Effector CD8-positive, alpha-beta T cell (primary cell): ENCODE data around the gene ZBTB47.

ENCODE experiments used
- DNase-seq: peaks from one replicate; lab custom pipeline; 2025; lab: John Stamatoyannopoulos, UW
- total RNA-seq, 4 experiments: gene quantifications; one replicate each; lab custom pipeline; 2026; lab: John Stamatoyannopoulos, UW

The ZBTB47 gene
- total RNA-seq = 3.7 to 5.6 (median 4.6) reads per million in 4 experiments

DNA sequence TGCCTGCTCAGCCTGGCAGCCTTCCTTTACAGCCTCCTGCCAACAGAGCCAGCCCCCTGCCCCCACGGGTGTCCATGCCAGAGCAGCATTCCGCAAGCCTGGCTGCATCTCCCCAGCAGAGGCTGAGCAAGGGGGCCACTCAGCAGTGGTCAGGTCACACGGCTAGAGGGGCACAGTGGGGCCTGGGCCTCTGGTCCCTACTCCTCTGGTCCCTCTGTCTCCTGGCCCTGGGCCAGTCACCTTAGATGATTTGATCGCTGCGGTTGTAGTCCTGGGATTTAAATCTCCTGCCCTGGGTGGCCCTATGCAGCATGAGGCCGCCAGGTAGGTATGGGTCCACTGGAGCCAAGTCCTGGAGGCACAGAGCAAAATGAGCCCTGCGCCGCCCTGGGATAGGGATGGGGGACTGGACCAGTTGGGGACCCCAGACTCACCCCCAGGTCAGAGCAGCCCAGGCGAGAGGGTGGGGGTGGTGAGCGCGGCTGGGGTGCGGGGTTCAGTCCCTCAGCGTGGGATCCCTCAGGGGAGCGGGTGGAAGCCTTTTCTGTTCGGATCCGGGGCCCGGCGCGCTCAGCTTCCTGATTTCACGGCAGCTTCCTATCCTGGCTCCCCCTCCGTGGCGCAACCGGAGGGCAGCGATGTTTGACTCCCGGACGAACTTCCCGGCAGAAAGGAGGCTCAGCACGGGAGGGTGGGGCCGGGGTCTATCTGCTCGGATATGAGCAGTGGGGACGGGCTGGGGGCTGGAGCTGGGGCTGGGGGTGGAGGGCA, at the start of gene ZBTB47:
ZBTB47 (plus strand) TSS at position 138 of the 771 bp plus-strand sequence. CDS start 4,659 bp downstream, outside the sequence.
- no peak for DNase-seq

DNA sequence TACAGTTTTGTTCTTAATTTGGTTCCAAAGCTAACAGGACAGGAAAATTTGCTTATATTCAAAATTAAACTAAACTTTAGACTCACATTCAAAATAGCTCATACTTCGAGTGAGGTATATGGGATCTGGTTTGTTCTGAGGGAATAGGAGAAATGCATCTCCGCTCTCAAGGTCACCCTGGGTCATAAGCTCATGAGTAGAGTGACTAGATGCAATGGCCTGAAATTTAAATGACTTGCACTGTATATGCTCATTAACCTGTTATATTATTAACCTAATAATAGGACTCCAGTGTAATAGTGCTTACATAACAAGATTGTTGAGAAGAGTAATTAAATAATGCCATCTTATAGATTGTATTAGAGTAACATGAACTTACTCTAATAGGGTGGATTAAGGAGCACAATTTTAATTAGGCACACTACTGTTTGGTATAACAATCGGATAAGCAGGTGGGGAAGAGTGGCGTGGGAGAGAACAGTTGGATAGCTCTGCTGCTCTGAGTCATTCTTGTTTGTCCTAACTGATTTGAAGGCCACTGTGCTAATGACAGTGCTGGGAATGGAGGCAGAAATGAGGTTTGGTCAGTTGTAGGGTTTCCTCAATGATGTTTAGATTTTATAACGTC, 47.8 kb upstream of the ZBTB47 start:
- DNase-seq = no peak

DNA sequence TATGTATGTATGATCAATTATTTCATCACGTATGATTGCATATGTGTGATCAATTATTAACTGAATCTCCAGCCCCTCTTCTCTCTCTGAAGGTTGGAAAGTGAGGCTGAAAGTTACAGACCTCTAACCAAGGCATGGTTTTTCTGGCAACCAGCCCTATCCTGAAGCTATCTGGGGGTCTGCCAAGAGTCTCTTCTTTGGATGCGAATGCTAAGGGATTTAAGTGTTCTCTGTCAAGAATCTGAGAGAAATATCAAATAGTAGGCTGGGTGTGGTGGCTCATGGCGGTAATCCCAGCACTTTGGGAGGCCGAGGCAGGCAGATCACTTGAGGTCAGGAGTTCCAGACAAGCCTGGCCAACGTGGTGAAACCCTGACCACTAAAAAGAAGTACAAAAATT, 44.9 kb upstream of the ZBTB47 start:
- no peak for DNase-seq

DNA sequence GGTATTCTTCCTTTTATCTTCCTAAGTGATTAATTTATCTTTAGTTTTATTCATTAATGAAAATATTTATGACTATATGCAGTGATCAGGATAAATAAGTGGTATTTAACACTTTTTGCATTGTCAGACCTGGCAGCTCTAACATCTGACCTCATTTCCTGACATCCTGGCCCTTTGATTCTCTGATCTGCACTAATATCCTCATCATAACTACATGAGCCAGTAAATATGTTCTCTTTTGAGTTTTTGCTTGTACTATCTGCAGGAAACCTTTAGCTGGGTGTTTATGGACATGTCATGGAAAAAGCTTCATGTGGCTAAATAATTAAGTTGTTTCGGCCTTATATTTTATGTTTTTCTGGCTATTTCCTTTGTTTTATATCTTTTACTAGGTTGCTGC, 42.5 kb upstream of the ZBTB47 start:
- no peak for DNase-seq

DNA sequence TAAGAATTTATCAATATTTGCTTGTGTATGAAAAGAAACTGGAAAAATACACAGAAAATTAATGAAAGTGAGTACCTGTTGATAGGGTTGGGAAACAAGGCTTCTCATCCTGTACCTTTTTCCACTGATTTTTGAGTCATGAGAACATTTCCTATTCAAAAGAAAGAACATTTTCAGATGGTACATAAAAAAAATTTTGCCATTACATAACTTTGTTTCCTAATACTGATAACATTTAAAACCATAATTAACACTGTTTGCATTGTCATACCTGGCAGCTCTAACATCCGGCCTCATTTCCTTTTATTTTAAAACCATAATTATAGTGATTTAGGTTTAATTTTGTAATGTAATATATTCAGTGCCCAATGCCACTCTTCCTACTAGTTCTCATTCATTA, 41.3 kb upstream of the ZBTB47 start:
- no peak for DNase-seq

DNA sequence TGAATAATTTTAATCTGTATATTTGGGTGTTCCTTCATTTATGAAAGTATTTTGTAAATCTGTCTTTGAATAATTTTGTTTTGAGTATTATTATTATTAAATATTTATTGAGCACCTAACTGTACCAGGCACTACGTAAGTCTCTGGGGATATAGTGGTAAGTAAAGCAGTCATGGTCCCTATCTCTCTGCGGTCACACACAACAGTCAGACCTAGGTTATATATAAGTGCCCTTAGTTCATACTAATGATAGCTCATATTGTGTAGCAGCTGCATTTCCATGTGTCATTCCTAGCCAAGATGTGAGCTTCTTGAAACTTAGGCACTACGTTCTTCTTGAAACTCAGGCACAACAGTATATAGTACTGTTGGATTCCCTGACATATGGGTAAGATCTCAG, 40.6 kb upstream of the ZBTB47 start:
- DNase-seq = no peak

DNA sequence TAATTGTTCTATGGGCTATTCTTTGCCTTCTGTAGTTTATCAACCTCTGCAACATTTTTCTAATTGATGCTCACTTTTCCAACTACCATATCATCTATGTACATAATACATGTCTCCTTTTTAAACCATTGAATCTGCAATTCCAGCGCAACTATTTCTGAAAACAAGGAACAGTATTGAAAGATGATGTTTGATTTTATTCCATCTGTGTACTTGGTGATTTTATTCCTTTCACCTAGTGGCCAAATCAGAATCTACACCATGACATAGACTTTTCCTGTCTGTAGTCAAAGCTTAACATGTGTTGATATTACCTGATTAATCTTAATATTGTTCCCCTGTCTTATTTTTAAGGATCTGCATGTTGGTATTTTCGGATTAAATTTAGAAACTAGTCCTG, 40.0 kb upstream of the ZBTB47 start:
- no peak for DNase-seq

DNA sequence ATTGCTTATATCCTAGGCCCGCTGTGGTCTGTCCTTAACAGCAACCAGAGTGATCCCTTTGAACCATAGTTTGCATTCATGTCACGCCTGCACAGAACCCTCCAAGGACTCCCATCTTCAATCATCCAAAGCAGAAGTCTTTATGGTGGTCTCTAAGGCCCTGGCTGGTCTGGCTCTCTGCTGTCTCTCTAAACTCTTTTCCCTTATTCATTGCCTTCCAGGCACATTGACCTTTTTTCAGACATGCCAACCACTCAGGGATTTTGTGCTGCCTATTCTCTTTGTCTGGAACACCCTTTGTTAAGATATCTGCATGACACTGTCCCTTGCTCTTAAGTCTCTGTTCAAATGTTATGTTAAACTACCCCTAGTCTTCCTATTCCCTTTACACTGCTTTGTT, 21.9 kb upstream of the ZBTB47 start:
- DNase-seq = no peak

DNA sequence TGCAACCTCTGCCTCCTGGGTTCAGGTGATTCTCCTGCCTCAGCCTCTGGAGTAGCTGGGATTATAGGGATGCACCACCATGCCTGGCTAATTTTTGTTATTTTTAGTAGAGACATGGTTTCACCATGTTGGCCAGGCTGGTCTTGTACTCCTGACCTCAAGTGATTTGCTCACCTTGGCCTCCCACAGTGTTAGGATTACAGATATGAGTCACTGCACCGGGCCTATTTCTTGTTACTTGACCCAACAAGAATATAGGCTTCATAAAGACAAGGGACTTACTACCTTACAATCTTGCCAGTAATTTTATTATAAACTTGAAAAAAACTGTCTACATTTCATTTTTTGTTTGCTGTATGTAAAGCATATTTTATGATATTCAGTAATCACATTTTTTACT, 21.4 kb upstream of the ZBTB47 start:
- no peak for DNase-seq

DNA sequence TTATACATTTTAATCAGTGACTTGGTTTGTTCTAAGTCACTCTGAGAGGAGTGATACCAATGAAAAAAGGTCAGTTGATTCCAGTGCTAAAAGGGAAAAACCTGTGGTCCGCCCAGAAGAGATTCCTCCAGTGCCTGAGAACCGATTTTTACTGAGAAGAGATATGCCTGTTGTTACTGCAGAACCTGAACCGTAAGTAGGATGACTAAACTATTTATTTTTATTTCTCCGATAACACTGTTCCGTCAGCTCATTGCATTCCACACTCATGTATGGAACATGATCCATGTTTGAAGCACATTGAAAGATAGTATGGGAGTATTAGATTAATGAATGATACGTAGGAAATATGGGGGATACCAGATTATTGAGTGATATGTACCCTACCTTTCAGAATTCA, 20.0 kb upstream of the ZBTB47 start:
- no peak for DNase-seq

DNA sequence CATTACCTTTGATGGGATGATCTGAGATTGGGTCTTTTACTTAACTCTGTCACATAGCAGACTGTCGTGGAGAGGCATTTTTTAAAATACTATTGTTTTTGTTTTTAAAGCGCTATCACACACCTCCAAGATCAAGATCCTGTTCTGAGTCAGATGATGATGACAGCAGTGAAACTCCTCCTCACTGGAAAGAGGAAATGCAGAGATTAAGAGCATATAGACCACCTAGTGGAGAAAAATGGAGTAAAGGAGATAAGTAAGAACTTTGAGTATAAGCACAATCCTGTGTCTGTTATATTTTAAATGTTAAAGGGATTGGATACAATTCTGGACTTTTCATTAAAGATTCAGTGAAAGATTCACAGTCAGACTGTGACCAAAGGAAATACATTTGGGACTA, 18.4 kb upstream of the ZBTB47 start:
- no peak for DNase-seq

DNA sequence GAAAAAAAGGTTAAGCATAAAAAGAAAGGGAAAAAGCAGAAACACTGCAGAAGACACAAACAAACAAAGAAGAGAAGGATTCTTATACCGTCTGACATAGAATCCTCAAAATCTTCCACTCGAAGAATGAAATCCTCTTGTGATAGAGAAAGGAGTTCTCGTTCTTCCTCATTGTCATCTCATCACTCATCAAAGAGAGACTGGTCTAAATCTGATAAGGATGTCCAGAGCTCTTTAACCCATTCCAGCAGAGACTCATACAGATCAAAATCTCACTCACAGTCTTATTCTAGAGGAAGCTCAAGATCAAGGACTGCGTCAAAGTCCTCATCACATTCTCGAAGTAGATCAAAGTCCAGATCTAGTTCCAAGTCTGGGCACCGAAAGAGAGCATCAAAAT, 16.5 kb upstream of the ZBTB47 start:
- no peak for DNase-seq

DNA sequence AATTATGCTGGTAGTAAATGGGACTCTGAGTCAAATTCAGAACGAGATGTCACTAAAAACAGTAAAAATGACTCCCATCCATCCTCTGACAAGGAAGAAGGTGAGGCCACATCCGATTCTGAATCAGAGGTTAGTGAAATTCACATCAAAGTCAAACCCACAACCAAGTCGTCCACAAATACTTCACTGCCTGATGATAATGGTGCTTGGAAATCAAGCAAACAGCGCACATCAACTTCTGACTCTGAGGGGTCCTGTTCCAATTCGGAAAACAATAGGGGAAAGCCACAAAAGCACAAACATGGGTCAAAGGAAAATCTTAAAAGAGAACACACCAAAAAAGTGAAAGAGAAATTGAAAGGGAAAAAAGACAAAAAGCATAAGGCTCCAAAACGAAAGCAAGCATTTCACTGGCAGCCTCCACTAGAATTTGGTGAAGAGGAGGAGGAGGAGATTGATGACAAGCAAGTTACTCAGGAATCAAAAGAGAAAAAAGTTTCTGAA, 15.1 kb upstream of the ZBTB47 start:
- DNase-seq = no peak

DNA sequence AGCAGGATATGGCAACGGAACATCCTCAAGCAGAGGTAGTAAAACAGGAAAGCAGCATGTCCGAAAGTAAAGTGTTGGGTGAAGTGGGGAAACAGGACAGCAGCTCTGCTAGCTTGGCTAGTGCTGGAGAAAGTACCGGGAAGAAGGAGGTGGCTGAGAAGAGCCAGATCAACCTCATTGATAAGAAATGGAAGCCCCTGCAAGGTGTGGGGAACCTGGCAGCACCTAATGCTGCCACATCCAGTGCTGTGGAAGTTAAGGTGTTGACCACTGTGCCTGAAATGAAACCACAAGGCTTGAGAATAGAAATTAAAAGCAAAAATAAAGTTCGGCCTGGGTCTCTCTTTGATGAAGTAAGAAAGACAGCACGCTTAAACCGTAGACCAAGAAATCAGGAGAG, 14.3 kb upstream of the ZBTB47 start:
- DNase-seq = no peak

DNA sequence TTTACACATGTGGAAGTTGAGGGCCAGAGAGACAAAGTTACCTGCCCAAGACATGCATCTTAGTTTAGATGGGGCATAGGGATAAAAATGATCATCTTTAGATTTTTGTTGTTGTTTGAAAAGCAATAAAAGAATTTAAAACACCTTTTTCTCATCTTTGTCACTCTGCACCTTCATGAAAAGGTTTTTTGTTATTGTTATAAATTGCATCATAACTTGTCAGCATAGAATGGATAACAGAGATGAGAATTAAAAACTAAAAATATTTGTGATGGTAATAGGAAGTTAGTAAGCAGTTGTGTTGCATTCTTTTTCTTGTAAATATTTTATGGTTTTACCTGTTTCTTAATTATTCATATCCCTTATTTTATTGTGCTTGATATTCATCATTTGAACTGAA, 13.4 kb upstream of the ZBTB47 start:
- DNase-seq = no peak

DNA sequence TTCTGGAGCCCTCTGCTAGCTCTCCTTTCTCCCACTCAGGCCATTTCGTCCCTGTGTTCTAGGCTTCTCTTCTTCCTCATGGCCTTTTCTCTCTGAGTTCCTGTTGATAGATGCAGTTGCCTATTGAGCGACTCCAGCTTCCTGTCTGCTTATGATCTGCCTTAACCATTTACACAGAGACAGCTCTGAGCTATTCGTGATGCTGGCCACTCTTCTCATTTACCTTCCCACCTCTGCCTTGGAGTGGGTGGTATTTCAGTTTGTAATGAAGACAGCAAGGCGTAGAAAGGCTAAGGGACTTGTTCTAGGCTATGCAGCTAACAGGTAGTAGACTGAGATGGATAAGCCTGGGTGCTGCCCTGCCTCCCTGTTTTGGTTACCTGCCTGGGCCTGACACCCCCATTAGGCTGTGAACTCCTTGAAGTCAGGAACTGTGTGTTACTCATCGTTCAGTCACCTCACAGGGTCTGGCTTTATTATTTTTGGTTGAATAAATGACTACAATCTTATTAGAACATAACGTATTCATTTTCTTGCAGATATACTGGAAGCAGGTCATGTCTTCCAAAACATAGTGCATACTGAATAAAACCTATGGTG, 12.6 kb upstream of the ZBTB47 start:
- DNase-seq = no peak

DNA sequence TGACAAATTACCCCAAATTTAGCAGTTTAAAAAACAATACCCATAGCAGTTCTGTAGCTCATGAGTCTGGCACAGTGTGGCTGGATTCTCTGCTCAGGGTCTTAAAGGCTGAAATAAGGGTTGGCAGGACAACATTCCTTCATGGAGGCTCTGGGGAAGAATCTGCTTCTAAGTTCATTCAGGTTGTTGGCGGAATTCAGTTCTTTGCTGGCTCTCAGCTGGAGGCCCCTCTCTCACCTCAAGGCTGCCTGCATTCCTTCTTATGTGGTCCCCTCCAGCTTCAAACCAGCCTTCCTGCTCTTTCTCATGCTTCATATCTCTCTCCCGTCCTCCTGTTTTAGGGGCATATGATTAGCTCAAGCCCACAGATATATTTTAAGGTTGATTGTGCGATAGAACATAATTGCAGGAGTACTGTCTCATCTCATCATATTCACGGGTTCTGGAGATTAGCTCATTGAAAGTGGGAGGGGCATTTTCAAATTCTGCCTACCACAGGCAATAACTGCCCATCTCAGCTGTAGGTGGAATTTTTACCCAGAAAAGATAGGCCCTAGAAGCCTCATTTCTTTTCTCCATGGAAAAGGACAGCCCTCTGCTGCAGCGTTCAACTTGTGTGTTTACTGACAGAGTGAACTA, 5.6 kb upstream of the ZBTB47 start:
- DNase-seq = no peak

DNA sequence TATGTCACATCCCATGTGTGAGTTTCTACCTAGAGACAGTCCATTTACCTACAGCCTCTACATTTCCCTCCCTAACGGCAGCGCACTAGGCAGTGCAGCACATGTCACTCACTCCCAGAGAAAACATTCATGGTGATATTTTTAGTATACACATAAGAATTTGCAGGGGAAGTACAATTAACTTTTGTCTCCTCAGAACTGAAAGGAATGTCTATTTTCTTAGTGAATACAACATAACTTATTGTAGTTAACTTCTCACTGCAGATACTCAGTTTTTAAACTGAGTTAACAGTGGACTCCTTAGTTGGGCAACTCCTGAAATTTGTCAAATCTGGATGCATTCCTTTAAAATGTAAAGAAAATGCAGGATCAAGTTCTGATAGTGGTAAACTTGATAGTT, 4.5 kb upstream of the ZBTB47 start:
- DNase-seq = no peak

DNA sequence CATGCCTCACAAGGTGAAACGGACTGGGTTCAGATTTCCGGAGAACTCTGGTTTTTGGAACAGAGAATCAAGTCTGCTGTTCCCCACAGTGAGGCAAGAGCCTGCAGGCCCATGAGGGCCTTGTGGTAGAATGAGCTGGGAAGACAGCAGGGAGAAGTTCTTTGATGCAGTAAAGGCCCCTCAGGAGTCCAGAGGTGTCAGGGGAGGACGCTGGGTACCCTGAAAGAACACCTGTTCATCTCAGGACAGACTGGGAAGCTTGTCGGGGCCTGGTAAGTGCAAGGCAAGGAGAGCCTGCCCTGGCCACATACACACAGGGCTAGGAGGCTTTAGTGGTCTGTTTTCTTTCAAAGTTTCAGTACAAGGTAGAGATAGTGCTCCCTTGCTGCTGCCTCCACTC, 3.7 kb upstream of the ZBTB47 start:
- no peak for DNase-seq

DNA sequence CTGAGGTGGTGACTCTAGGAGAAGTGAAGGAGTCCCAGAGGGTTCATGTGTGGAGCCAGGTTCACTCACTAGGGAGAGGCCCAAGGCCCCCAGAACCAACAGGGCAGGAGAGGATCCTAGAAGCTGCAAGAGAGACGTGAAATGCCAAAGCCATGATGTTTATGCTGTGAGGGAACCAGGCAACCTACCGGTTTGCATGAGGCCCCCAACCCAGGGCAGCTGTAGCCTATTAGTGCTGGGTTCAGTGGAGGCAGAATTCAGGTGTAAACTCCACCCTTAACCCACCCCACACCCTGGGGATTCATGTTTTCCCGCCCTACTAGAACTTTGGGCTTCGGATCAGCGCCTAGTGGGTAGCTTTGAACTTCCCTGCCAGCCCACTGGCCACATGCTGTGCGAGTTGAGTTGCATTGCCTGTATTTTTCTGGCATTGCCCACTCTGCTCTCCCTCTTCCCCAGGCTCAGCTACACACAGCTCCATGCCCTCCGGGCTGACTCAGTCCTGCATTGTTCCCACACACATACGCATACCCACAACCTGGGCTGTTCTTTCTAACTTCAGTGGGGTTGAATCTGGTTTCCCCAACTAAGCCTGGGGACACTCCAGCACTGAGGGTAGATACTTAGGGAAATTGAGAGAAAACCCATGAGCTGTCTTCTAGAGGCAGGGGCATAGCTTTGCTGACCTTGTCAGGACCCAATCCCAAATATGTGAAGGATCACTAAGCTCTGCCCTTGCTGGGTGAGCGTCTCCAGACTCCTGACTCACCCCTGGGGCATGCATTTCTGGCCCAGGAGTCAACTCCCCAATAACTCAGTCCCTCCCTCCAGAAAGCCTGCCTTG, 2.0 kb upstream of the ZBTB47 start:
- DNase-seq = no peak

DNA sequence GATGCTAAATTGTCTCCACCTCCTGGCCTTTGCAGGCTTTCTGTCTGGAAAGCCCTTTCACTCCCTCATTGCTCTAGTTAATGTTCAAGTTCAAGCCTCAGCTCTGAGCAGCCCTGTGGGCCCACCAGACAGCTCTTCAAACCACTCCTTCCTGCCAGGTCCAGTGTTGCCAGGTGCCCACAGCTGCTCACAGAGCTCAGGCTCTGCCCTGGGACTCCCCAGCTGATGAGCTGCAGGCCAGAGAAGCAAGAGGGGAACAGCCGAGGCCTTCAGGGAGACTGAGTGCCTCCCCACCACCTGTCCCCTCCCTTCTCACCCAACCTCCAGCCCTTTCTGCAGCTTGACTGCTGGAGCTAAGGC, 1.3 kb upstream of the ZBTB47 start:
- DNase-seq = no peak
